NCI-H460 (cell line): ENCODE results near the gene RAX2. TPM values are rescaled to one million over a fixed set of nuclear protein-coding genes. Genes with fewer than 3 reads are reported as not detected.

ENCODE experiments used
- DNase-seq: peaks from one replicate; pipeline ENCODE4 v3.0.0-alpha.2; 2016; ENCODE audit warnings: low read depth; ENCODE audit errors: extremely low read depth
- small RNA-seq, 2 experiments: library from RNA; depleted of rRNA; stranded (forward); fragments of <200 nt; gene quantifications; one replicate each; pipeline ENCODE3, GENCODE V24; 2014
- total RNA-seq: library from RNA; depleted of rRNA; stranded (reverse); fragments of >200 nt; shearing (Covaris generic); gene quantifications from 2 replicates; pipeline ENCODE4 v1.2.3, GENCODE V29; 2014; rRNA removed

Gene RAX2
- total RNA-seq, 1 experiment from 2014 or later = not detected

DNA sequence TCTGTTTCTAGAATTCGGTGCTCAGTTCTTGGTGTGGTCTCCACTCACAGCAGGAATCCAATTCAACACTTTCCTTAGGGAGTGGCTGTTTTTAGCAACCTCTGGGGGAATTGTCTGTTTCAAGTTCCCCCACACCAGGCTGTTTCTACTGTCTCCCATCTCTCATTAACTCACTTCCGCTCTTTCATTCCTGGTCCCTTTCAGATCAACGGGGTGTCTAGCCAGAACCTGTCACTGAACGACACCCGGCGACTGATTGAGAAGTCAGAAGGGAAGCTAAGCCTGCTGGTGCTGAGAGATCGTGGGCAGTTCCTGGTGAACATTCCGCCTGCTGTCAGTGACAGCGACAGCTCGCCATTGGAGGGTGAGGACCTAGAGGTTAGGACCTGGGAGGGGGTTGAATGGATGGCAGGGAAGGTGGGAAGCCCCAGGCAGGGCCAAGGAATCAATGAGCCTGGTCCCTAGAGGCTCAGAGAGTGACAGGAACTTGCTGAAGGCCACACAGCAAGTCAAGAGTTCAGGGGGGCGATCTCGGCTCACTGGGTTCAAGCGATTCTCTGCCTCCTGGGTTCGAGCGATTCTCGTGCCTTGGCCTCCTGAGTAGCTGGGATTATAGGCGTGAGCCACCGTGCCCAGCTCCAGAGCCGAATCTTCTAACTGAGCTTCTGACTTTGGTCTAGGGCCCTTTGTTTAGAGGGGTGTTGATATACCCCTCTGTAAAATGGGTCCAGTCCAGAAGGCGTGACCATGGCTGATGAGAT, 38.3 kb downstream of the RAX2 start:
- DNase-seq = no peak

DNA sequence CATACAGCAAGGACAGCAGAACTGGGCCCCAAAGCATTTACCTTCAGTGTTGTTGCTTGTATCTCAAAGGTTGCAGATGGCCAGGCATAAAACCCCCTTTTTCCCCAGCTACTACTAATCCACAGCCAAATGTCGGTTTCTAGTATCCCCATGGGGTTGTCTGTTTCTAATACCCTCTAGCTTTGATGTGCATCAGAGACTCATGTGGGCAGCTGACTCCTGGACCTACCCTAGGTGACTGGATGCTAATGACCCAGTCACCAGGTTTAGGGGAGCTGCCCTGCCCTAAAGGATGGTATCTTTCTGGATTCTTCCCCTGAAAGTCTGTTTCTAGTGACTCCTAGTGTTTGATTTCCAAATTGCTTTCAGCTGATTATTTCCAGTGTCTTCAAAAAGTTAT, 39.9 kb downstream of the RAX2 start:
- no peak for DNase-seq

DNA sequence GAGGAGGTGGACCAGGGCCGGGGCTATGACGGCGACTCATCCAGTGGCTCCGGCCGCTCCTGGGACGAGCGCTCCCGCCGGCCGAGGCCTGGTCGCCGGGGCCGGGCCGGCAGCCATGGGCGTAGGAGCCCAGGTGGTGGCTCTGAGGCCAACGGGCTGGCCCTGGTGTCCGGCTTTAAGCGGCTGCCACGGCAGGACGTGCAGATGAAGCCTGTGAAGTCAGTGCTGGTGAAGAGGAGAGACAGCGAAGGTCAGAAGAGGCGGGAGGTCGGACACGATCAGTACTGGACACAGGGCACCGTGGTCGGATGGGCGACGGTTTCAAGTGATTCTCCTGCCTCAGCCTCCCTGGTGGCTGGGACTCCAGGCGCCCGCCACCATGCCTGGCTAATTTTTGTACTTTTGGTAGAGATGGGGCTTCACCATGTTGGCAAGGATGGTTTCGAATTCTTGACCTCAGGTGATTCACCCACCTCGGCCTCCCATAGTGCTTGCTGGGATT, 41.5 kb downstream of the RAX2 start:
- no peak for DNase-seq

DNA sequence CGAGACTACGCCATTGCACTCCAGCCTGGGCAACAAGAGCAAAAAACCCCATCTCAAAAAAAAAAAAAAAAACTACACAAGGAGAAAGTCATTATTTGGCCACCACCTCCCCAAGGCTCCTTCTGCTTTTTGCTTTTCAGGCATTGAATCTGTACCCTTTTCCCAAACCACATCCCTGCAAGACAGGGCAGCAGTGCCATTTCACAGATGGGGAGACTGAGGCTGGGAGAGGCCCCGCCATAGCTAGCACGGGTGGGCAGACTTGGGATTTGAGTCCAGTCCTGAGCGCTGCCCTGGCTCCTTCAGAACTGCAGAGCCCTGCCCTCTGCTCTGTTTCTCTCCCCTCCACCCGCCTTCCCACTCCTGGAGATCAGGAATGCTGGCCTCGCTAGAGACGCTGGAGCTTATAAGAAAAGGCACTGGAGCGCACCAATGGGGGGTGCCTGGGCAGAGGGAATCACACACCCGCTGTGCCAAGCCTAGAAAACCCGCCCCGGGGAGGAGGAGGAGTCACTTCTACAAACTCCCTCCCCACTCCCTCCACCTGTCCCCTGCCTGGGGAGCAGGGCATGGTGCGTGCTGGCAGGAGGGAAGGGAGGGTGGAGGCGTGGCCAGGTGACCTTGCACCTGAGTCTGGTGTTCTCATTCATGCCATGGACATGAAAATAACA, 46.3 kb downstream of the RAX2 start:
- DNase-seq = no peak

DNA sequence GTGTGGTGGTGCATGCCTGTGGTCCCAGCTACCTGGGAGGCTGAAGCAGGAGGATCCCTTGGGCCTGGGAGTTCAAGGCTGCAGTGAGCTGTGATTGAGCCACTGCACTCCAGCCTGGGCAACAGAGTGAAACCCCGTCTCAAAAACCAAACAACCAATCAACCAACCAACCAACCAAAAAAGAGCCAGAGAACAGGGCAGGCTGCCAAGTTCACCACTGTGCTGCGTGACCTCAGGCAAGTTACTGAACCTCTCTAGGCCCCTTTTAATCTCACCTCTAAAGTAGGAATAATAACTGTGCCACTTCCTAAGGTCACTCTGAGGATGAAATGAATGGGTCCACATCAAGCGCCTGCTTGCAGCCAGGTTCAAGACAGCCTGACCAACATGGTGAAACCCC, 46.9 kb downstream of the RAX2 start:
- no peak for DNase-seq

DNA sequence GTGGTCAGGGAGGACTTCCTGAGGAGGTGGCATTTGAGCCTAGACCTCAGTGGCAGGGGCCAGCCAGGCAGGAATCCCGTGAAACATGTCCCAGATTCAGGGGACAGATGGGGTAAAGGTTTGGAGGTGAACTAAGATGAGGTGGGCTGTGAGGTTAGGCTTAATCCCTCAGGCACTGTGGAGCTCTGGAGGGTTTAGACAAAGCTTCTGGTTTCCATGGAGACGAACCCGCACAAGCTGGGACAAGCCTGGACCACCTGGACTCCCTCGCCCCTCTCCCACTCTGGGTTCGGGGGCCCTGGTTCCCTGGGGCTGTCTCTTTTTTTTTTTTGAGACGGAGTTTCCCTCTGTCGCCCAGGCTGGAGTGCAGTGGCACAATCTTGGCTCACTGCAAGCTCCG, 48.1 kb downstream of the RAX2 start:
- no peak for DNase-seq

DNA sequence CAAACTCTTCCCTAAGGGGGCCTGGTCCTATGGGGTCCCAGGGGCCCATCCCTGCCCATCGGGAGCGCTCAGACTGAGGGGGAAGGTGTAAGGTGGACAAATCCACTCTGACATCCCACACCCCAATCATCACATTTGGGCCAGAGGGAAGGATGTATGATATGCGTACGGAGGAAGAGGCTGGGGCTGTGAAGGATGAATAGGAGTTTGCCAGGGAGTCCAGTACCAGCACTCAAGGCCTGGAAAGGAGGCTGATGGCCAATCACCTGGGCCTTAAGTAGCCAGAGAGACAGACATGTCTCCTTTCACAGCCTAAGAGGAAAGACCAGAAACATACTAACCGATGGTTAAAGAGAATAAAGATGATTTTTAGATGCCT, 48.9 kb downstream of the RAX2 start:
- DNase-seq = no peak

DNA sequence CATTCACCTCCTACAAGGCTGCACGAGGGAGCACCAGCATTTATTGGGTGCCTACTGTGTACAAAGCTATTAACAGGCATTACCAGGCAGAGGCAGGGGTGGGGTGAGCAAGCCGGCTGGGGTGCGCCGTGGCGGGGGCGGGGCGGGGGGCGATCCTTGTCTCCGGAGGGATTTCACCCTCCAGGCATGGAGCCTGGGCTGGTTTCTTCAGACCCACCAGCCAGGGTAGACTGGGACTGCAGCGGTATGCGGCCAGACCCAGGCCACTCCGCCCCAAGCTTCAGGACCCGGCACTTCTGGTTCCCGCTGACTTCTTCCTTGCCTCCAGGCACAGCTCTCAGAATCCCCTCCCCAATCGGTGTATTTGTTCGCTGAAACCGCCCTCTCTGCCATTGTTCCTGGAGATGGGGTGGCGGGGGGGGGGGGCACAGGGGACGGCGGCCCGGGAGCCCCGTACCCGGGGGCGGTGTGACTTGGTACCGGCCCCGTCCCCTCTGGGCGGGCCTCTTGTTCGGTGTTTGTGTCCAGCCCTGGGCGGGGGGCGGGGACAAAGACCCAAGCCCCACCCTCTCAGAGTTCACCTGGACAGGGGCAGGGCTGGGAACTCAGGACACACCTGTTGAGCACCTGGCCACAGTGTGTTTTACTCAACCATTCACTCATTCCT, 49.5 kb downstream of the RAX2 start:
- DNase-seq = no peak

DNA sequence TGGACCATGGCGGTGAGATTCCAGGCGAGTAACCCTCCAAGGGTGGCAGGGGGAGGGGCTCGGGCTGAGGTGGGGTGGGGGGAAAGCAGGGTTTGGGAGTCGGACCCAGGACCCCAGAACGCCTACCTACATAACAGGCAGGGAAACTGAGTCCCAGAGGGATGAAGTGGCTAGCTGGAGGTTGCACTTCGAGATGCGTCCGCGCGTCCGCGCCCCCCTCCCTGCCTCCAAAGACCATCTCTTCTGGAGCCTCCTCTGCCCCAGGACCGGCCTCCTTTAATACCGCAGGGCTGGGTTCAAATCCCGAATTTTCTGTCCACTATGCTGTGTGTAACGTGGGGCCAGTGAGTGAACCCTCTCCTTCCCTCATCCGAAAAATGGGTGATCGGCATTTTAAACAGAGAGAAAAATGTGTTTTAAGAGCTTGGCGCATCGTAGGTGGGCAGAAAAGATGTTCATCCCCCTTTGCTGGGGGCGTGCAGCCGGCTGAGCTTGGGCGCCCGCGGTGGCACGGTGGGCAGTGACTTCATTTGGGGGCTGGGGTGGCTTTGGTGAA, 50.1 kb downstream of the RAX2 start:
- DNase-seq = no peak

DNA sequence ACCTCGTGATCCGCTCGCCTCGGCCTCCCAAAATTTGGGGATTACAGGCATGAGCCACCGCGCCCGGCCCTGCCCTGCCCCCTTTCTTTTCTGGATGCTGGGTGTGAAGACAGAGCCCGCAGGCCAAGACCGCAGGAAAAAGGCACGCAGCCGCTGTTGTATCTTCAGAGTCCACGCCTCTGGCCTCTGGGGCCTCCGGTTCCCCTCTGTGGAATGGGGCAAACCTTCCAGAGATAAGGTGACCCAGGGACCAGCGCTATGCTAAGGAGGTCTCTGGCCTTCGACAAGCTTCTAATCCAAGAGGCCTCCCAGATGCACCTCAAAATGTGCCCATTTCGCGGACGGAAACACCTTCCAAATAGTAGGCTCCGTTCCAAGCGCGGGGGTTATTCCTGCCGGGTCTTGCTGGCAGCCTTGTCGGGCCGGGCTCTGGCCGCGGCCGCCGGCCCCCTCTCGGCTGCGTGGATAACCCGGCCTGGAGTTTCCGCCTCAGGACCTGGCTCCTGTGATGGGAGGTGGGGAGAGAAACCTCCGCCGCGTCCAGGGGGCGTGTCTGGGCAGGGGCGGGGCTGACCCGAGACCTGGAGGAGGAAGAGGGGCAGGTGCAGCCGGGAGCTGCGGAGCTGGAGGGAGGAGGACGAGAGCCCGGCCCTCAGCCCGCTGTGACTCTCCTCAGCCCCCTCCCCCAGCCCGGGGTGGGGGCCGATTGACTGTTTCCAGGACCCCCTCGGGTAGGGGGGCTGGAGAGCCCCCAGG, 50.7 kb downstream of the RAX2 start:
- DNase-seq = peak; percentile 64

DNA sequence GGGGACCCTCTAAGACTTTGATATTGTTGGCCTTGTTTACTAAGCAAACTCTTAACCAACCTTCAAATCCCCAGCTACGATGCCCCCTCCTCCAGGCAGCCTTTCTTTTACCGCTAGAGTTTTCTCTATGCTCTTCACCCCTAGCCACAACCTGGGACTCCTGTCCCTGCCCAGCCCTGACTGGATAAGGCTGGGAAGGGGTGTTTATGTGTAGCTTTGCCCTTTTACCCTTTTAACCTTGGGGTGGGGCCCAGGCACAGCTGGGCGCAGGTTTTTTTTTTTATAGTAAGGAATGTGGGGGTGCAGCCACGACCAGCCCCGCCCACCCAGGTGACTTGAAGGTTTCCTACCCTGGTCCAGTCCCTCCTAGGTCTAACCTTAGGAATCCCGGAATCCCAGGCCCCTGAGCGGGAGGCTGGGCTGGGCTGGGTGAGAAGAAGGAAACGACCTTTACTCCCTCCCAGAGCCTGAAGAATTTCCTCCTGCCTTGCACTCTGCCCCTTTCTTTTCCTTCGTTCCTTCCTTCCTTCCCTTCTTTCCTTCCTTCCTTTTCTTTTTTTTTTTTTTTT, 51.6 kb downstream of the RAX2 start:
- DNase-seq = no peak

DNA sequence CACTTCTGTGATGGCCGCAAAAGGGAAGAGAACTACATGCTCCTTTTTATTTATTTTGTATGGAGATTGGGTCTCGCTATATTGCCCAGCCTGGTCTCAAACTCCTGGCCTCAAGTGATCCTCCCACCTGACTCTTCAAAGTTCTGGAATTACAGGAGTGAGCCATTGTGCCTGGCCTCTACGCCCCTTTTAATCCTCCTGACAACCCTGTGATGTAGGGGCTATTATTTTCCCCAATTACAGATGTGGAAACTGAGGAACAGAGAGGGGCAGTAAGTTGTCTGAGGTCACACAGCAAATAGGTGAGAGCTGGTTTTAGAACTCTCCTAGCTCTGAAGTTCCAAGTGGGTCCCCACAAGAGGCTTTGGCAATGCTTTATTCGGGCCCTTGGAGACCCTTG, 52.2 kb downstream of the RAX2 start:
- no peak for DNase-seq

Small RNA genes within 50 kb of the gene (small RNA-seq; reads per million reads assigned to genes)
- gene AC005777.1 = 0 reads per million in 2 experiments

Other genes with a start within 250 kb of the RAX2 start
- gene TEKTIP1, start 233.1 kb downstream of the RAX2 start, total RNA-seq = not detected in 2 replicates
- 178 and 210 TPM in 2 replicates for gene MFSD12, start 214.6 kb downstream of the RAX2 start, total RNA-seq
- gene HMG20B, start 199.3 kb downstream of the RAX2 start, total RNA-seq = 125 and 134 TPM in 2 replicates
- gene GIPC3, start 186.8 kb downstream of the RAX2 start, total RNA-seq = 0.25 and 0.29 TPM in 2 replicates
- 1.2 and 1.4 TPM in 2 replicates for gene TBXA2R, start 165.4 kb downstream of the RAX2 start, total RNA-seq
- gene CACTIN, start 145.4 kb downstream of the RAX2 start, total RNA-seq = 10.5 and 13.0 TPM in 2 replicates
- 6.2 and 6.8 TPM in 2 replicates for gene PIP5K1C, start 71.8 kb downstream of the RAX2 start, total RNA-seq
- 0.69 and 0.98 TPM in 2 replicates for gene TJP3, start 63.8 kb downstream of the RAX2 start, total RNA-seq
- gene APBA3, start 10.5 kb downstream of the RAX2 start, total RNA-seq = 12.9 and 16.4 TPM in 2 replicates
- 35.8 and 40.8 TPM in 2 replicates for gene MRPL54, start 9.5 kb downstream of the RAX2 start, total RNA-seq
- not detected in 2 replicates for gene MATK, start 14.2 kb upstream of the RAX2 start, total RNA-seq
- not detected in 2 replicates for gene ZFR2, start 96.8 kb upstream of the RAX2 start, total RNA-seq
- not detected in 2 replicates for gene ATCAY, start 108.5 kb upstream of the RAX2 start, total RNA-seq
- not detected in 2 replicates for gene NMRK2, start 160.8 kb upstream of the RAX2 start, total RNA-seq
- 25.7 and 32.5 TPM in 2 replicates for gene DAPK3, start 198.9 kb upstream of the RAX2 start, total RNA-seq
- gene EEF2, start 213.2 kb upstream of the RAX2 start, total RNA-seq = 2,185 and 2,326 TPM in 2 replicates
- 14.2 and 29.8 TPM in 2 replicates for gene PIAS4, start 235.5 kb upstream of the RAX2 start, total RNA-seq